HL-60 (cell line): Measurements from ENCODE around the gene UNC5C.

Experiments used
- GABPA ChIP-seq: IDR thresholded peaks from 2 replicates; pipeline ENCODE4 v1.6.1; 2012; ENCODE audit warnings: low read depth
- POLR2AphosphoS5 ChIP-seq: IDR thresholded peaks from 2 replicates; pipeline ENCODE4 v1.6.1; 2012; ENCODE audit warnings: low read depth
- SPI1 ChIP-seq: IDR thresholded peaks from 2 replicates; pipeline ENCODE4 v1.6.1; 2012; ENCODE audit warnings: low read depth, mild to moderate bottlenecking, borderline replicate concordance
- TF ChIP-seq, protein P1 (sequence below): IDR thresholded peaks from one replicate; pipeline ENCODE4 v1.5.1; 2011; ENCODE audit warnings: low read length, control low read depth, inconsistent platforms; ENCODE audit not compliant: insufficient read depth
- TF ChIP-seq, protein P2 (sequence below): IDR thresholded peaks from 2 replicates; pipeline ENCODE4 v1.6.1; 2012; ENCODE audit warnings: low read depth; ENCODE audit not compliant: insufficient replicate concordance

- TF ChIP-seq, protein P1, sequence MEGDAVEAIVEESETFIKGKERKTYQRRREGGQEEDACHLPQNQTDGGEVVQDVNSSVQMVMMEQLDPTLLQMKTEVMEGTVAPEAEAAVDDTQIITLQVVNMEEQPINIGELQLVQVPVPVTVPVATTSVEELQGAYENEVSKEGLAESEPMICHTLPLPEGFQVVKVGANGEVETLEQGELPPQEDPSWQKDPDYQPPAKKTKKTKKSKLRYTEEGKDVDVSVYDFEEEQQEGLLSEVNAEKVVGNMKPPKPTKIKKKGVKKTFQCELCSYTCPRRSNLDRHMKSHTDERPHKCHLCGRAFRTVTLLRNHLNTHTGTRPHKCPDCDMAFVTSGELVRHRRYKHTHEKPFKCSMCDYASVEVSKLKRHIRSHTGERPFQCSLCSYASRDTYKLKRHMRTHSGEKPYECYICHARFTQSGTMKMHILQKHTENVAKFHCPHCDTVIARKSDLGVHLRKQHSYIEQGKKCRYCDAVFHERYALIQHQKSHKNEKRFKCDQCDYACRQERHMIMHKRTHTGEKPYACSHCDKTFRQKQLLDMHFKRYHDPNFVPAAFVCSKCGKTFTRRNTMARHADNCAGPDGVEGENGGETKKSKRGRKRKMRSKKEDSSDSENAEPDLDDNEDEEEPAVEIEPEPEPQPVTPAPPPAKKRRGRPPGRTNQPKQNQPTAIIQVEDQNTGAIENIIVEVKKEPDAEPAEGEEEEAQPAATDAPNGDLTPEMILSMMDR: no peak
- TF ChIP-seq POLR2AphosphoS5 (no peak), GABPA (no peak), SPI1 (no peak)
- TF ChIP-seq, protein P2, sequence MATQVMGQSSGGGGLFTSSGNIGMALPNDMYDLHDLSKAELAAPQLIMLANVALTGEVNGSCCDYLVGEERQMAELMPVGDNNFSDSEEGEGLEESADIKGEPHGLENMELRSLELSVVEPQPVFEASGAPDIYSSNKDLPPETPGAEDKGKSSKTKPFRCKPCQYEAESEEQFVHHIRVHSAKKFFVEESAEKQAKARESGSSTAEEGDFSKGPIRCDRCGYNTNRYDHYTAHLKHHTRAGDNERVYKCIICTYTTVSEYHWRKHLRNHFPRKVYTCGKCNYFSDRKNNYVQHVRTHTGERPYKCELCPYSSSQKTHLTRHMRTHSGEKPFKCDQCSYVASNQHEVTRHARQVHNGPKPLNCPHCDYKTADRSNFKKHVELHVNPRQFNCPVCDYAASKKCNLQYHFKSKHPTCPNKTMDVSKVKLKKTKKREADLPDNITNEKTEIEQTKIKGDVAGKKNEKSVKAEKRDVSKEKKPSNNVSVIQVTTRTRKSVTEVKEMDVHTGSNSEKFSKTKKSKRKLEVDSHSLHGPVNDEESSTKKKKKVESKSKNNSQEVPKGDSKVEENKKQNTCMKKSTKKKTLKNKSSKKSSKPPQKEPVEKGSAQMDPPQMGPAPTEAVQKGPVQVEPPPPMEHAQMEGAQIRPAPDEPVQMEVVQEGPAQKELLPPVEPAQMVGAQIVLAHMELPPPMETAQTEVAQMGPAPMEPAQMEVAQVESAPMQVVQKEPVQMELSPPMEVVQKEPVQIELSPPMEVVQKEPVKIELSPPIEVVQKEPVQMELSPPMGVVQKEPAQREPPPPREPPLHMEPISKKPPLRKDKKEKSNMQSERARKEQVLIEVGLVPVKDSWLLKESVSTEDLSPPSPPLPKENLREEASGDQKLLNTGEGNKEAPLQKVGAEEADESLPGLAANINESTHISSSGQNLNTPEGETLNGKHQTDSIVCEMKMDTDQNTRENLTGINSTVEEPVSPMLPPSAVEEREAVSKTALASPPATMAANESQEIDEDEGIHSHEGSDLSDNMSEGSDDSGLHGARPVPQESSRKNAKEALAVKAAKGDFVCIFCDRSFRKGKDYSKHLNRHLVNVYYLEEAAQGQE: no peak
Observed at GRCh38 chr4:95439896-95440295, 108.9 kb downstream of the UNC5C start.
